ENCODE results near the gene STIL.

Gene STIL

GRCh38 chr1:47235241-47235681, 78.7 kb downstream of the STIL start:
- no peak for DNase-seq (ENCODE audit: low read depth in 2 of 2)

GRCh38 chr1:47233186-47233585, 80.8 kb downstream of the STIL start:
- DNase-seq (ENCODE audit: low read depth in 2 of 2) = no peak

- no peak for DNase-seq (ENCODE audit: low read depth in 2 of 2)
These were observed 81.6 kb downstream of the STIL start, which contains the start of gene TAL1 for GRCh38 chr1:47232187-47232874. TAL1 (minus strand) TSS chr1:47232225; CDS start chr1:47225888, 6,337 bp downstream.

GRCh38 chr1:47231301-47232186, 82.4 kb downstream of the STIL start:
- no peak for DNase-seq (ENCODE audit: low read depth in 2 of 2)

- no peak for DNase-seq (ENCODE audit: low read depth in 2 of 2)
These were observed 83.2 kb downstream of the STIL start for GRCh38 chr1:47230692-47231300.

GRCh38 chr1:47229886-47230691, 83.9 kb downstream of the STIL start:
- no peak for DNase-seq (ENCODE audit: low read depth in 2 of 2)

GRCh38 chr1:47229031-47229885, 84.7 kb downstream of the STIL start:
- DNase-seq (ENCODE audit: low read depth in 2 of 2) = no peak

GRCh38 chr1:47228644-47229030, 85.3 kb downstream of the STIL start:
- no peak for DNase-seq (ENCODE audit: low read depth in 2 of 2)

GRCh38 chr1:47227341-47228232, 86.4 kb downstream of the STIL start:
- DNase-seq (ENCODE audit: low read depth in 2 of 2) = no peak

- DNase-seq (ENCODE audit: low read depth in 2 of 2) = no peak
These were observed 87.1 kb downstream of the STIL start for GRCh38 chr1:47226839-47227215.

GRCh38 chr1:47226121-47226838, 87.7 kb downstream of the STIL start:
- DNase-seq (ENCODE audit: low read depth in 2 of 2) = no peak

- DNase-seq (ENCODE audit: low read depth in 2 of 2) = no peak
These were observed 88.4 kb downstream of the STIL start for GRCh38 chr1:47225430-47226100.

GRCh38 chr1:47224676-47225399, 89.1 kb downstream of the STIL start:
- DNase-seq (ENCODE audit: low read depth in 2 of 2) = no peak

GRCh38 chr1:47223921-47224675, 89.8 kb downstream of the STIL start:
- DNase-seq (ENCODE audit: low read depth in 2 of 2) = no peak

GRCh38 chr1:47223174-47223920, 90.6 kb downstream of the STIL start:
- no peak for DNase-seq (ENCODE audit: low read depth in 2 of 2)

- DNase-seq (ENCODE audit: low read depth in 2 of 2) = no peak
These were observed 91.5 kb downstream of the STIL start for GRCh38 chr1:47222476-47222875.
